ENCODE data around the gene CNTNAP2.
"Not testable (repeated sequence)": the region's sequence is repeated elsewhere in the genome, so short reads cannot be mapped to it uniquely, and the experiment has no call there.

Gene CNTNAP2

GRCh38 chr7:148442141-148442655, 2325.6 kb downstream of the CNTNAP2 start:
- DNase-seq: no peak

GRCh38 chr7:148442933-148443332, 2326.3 kb downstream of the CNTNAP2 start:
- no peak for DNase-seq

- DNase-seq: no peak
These were observed 2328.9 kb downstream of the CNTNAP2 start for GRCh38 chr7:148445260-148446044.

GRCh38 chr7:148447221-148447849, 2330.7 kb downstream of the CNTNAP2 start:
- DNase-seq: no peak

GRCh38 chr7:148451526-148451925, 2334.9 kb downstream of the CNTNAP2 start:
- not testable (repeated sequence) for DNase-seq

- DNase-seq: no peak
These were observed 2339.8 kb downstream of the CNTNAP2 start for GRCh38 chr7:148456351-148456750.

- no peak for DNase-seq
These were observed 2340.8 kb downstream of the CNTNAP2 start for GRCh38 chr7:148457310-148457921.

- no peak for DNase-seq
These were observed 2341.7 kb downstream of the CNTNAP2 start for GRCh38 chr7:148458263-148458662.

- no peak for DNase-seq
These were observed 2345.0 kb downstream of the CNTNAP2 start for GRCh38 chr7:148461392-148462179.

GRCh38 chr7:148462774-148463173, 2346.2 kb downstream of the CNTNAP2 start:
- not testable (repeated sequence) for DNase-seq

GRCh38 chr7:148463210-148463609, 2346.6 kb downstream of the CNTNAP2 start:
- DNase-seq: no peak

- no peak for DNase-seq
These were observed 2348.3 kb downstream of the CNTNAP2 start for GRCh38 chr7:148464947-148465346.

GRCh38 chr7:148465441-148465840, 2348.8 kb downstream of the CNTNAP2 start:
- not testable (repeated sequence) for DNase-seq

- DNase-seq: no peak
These were observed 2349.5 kb downstream of the CNTNAP2 start for GRCh38 chr7:148466120-148466519.

- no peak for DNase-seq
These were observed 2352.1 kb downstream of the CNTNAP2 start for GRCh38 chr7:148468700-148469098.

Data from NCI-H1930 (cell line).